Measurements from ENCODE around the gene EXOC1L.

DNA sequence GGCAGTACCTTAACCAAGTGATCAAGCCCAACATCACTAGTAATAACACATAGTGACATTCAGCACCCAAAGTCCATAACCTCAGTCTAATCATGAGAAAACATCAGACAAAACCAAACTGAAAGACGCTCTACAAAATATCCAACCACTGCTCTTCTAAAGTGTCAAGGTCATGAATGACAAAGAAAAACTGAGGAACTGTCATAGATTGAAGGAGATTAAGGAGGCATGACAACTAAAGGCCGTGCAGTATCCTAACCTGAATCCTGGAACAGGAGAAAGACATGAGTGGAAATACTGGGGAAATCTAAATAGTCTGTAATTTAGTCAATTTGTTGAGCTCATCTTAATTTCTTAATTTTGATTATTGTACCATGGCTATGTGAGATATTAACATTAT, 38.2 kb upstream of the EXOC1L start:
- TF ChIP-seq, protein P1, sequence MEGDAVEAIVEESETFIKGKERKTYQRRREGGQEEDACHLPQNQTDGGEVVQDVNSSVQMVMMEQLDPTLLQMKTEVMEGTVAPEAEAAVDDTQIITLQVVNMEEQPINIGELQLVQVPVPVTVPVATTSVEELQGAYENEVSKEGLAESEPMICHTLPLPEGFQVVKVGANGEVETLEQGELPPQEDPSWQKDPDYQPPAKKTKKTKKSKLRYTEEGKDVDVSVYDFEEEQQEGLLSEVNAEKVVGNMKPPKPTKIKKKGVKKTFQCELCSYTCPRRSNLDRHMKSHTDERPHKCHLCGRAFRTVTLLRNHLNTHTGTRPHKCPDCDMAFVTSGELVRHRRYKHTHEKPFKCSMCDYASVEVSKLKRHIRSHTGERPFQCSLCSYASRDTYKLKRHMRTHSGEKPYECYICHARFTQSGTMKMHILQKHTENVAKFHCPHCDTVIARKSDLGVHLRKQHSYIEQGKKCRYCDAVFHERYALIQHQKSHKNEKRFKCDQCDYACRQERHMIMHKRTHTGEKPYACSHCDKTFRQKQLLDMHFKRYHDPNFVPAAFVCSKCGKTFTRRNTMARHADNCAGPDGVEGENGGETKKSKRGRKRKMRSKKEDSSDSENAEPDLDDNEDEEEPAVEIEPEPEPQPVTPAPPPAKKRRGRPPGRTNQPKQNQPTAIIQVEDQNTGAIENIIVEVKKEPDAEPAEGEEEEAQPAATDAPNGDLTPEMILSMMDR (conservative IDR thresholded peaks at IDR 0.05 in 1 of 2, IDR thresholded peaks at IDR 0.05 in 1 of 2; ENCODE audit: extremely low read depth in 1 of 2, insufficient read depth in 1 of 2, low read depth in 1 of 2, low read length in 2 of 2) = no peak
- no peak for TF ChIP-seq EZH2 (IDR thresholded peaks at IDR 0.05; ENCODE audit: borderline replicate concordance, low read length)
